CD4-positive, alpha-beta T cell treated with Interleukin-2 at 100 ng/mL for 4 hours (primary cell): Measurements from ENCODE around the gene SLX4.

Source experiments
- DNase-seq: peaks from one replicate; pipeline ENCODE4 v3.0.0-alpha.2; 2020; ENCODE audit warnings: low spot score

SLX4 gene

GRCh38 chr16:3580251-3580651 is 31.2 kb downstream of the SLX4 start:
- DNase-seq, result no peak

- no peak for DNase-seq
These were observed 31.6 kb downstream of the SLX4 start for GRCh38 chr16:3579776-3580175.

GRCh38 chr16:3578610-3579551 is 32.5 kb downstream of the SLX4 start:
- DNase-seq, result peak; percentile 51

- peak; percentile 72 for DNase-seq
These were observed 33.3 kb downstream of the SLX4 start for GRCh38 chr16:3578121-3578520.

- peak; percentile 62 for DNase-seq
These were observed 34.1 kb downstream of the SLX4 start, which contains the start of gene NLRC3 for GRCh38 chr16:3577302-3577752. TSS of gene NLRC3 (minus strand) at chr16:3577403. CDS start at chr16:3565036, 12,367 bp downstream.

- DNase-seq, result peak; percentile 13
These were observed 35.2 kb downstream of the SLX4 start for GRCh38 chr16:3576211-3576610.

- no peak for DNase-seq
These were observed 35.9 kb downstream of the SLX4 start for GRCh38 chr16:3575491-3575890.

- DNase-seq, result no peak
These were observed 37.2 kb downstream of the SLX4 start for GRCh38 chr16:3574195-3574594.

GRCh38 chr16:3573146-3573815 is 38.1 kb downstream of the SLX4 start:
- DNase-seq, result no peak

- DNase-seq, result no peak
These were observed 40.9 kb downstream of the SLX4 start for GRCh38 chr16:3570420-3571062.

- DNase-seq, result no peak
These were observed 41.6 kb downstream of the SLX4 start for GRCh38 chr16:3569851-3570250.

GRCh38 chr16:3566990-3567389 is 44.4 kb downstream of the SLX4 start:
- DNase-seq, result no peak

- DNase-seq, result no peak
These were observed 46.6 kb downstream of the SLX4 start for GRCh38 chr16:3564889-3565141.

GRCh38 chr16:3564130-3564888 is 47.1 kb downstream of the SLX4 start:
- DNase-seq, result no peak

- DNase-seq, result no peak
These were observed 48.4 kb downstream of the SLX4 start for GRCh38 chr16:3562914-3563480.

GRCh38 chr16:3561626-3562025 is 49.8 kb downstream of the SLX4 start:
- DNase-seq, result no peak

GRCh38 chr16:3554351-3554928 is 57.0 kb downstream of the SLX4 start:
- no peak for DNase-seq

GRCh38 chr16:3553138-3553923 is 58.1 kb downstream of the SLX4 start:
- DNase-seq, result no peak

- DNase-seq, result no peak
These were observed 60.3 kb downstream of the SLX4 start for GRCh38 chr16:3550851-3551847.
